K562 (cell line): Measurements from ENCODE around the gene TTLL9. TPM values are rescaled to one million over a fixed set of nuclear protein-coding genes. Genes with fewer than 3 reads are reported as not detected.

Experiments used
- ATAC-seq: fragments of 200-7000 bp; cut with Tn5 transposase; 3 replicates; pipeline ENCODE4 v1.9.1; 2020; ENCODE audit warnings: moderate library complexity
- BruUV-seq: library from RNA; stranded (reverse); fragments of 400-500 nt; replicated peaks from 2 replicates; lab custom pipeline; 2021; lab: Mats Ljungman, UMichigan
- CTCF ChIA-PET: fragments of 300-600 bp; formaldehyde crosslinking; extraction: SDS; loops from one replicate; lab custom pipeline; 2021; ENCODE audit warnings: low intra/inter-chr PET ratio; lab: Yijun Ruan, JAX
- POLR2A ChIA-PET: fragments of 300-600, 350-650 bp; sonication (Branson Sonifier 250); formaldehyde crosslinking; extraction: SDS; loops from one replicate; lab custom pipeline; 2021; ENCODE audit warnings: antibody characterized with exemption, inconsistent platforms; lab: Yijun Ruan, JAX
- DNase-seq, 4 experiments: peaks; one replicate each; pipeline versions ENCODE4 v3.0.0 to v3.0.0-alpha.2; 2011 to 2018; ENCODE audit warnings: low spot score in 3 of 4, mixed read lengths in 3 of 4; ENCODE audit errors: extremely low read depth in 1 of 4
- FAIRE-seq: peaks from 2 replicates; lab custom pipeline; 2011; peaks lifted over from hg19 to GRCh38; lab: Jason Lieb, UNC
- H2AFZ ChIP-seq: 2 replicates; pipeline ENCODE4 v1.6.0; 2011; ENCODE audit warnings: low read depth, low read length, control low read depth, inconsistent platforms
- H3K27ac ChIP-seq: fragments of 200-600 bp; 3 replicates; pipeline ENCODE4 v1.8.0; 2011; ENCODE audit warnings: low read depth, mild to moderate bottlenecking, control low read depth, inconsistent platforms, low read length, moderate library complexity, mixed read lengths; ENCODE audit errors: extremely low read depth
- H3K27me3 ChIP-seq, 2 experiments: fragments of 300-600 bp in 1 of 2; 2 replicates in 1 of 2; 3 replicates in 1 of 2; pipeline versions ENCODE4 v1.6.0 to v1.8.0; 2011; ENCODE audit warnings: inconsistent platforms in 2 of 2, low read length in 2 of 2, mild to moderate bottlenecking in 1 of 2, mixed read lengths in 1 of 2, moderate library complexity in 1 of 2; ENCODE audit not compliant: control insufficient read depth in 2 of 2, insufficient read depth in 2 of 2
- H3K36me3 ChIP-seq: fragments of 300-600 bp; 3 replicates; pipeline ENCODE4 v1.8.0; 2011; ENCODE audit warnings: mild to moderate bottlenecking, low read length, inconsistent platforms; ENCODE audit not compliant: control insufficient read depth, insufficient read depth
- H3K4me1 ChIP-seq, 2 experiments: fragments of 200-600 bp in 1 of 2; replicated peaks in 1 of 2; 2 replicates in 1 of 2; 3 replicates in 1 of 2; pipeline versions ENCODE4 v1.5.1 to v1.8.0; 2011; ENCODE audit warnings: inconsistent platforms in 2 of 2, low read length in 2 of 2, mild to moderate bottlenecking in 1 of 2, mixed read lengths in 1 of 2, moderate library complexity in 1 of 2; ENCODE audit not compliant: control insufficient read depth in 2 of 2, insufficient read depth in 2 of 2
- H3K4me2 ChIP-seq: 2 replicates; pipeline ENCODE4 v1.6.1; 2011; ENCODE audit warnings: low read length, control low read depth, inconsistent platforms, mixed read lengths; ENCODE audit not compliant: insufficient read depth
- H3K4me3 ChIP-seq: fragments of 200-600 bp; sonication (generic), shearing (Covaris generic); 2 replicates; pipeline ENCODE4 v1.5.1; 2016; ENCODE audit warnings: control low read depth, inconsistent platforms
- H3K79me2 ChIP-seq: fragments of 200-600 bp; 3 replicates; pipeline ENCODE4 v1.8.0; 2011; ENCODE audit warnings: low read length, inconsistent platforms; ENCODE audit not compliant: control insufficient read depth, insufficient read depth
- H3K9ac ChIP-seq, 2 experiments: 2 replicates each; pipeline versions ENCODE4 v1.6.0 to v1.6.1; 2011; ENCODE audit warnings: low read depth in 2 of 2, low read length in 2 of 2, control low read depth in 1 of 2, inconsistent platforms in 1 of 2, mild to moderate bottlenecking in 1 of 2, mixed read lengths in 1 of 2; ENCODE audit not compliant: insufficient read depth in 1 of 2
- H3K9me1 ChIP-seq: one replicate; pipeline ENCODE4 v1.6.0; 2011; ENCODE audit warnings: inconsistent platforms, mild to moderate bottlenecking, low read length, moderate library complexity; ENCODE audit not compliant: control insufficient read depth, insufficient read depth
- H3K9me3 ChIP-seq: replicated peaks from 2 replicates; pipeline ENCODE4 v1.5.1; 2011; ENCODE audit warnings: low read depth, low read length, inconsistent platforms; ENCODE audit not compliant: control insufficient read depth, insufficient read depth
- H4K20me1 ChIP-seq: replicated peaks from 2 replicates; pipeline ENCODE4 v1.6.1; 2011; ENCODE audit warnings: low read length, inconsistent platforms, mixed read lengths; ENCODE audit not compliant: control insufficient read depth, insufficient read depth
- CAMTA2 ChIP-seq: fragments of 250-450 bp; sonication (Bioruptor Pico); conservative IDR thresholded peaks from 2 replicates; pipeline ENCODE4 v1.5.1; 2022
- HDAC8 ChIP-seq: fragments of 450-650 bp; IDR thresholded peaks from 2 replicates; pipeline ENCODE4 v1.6.1; 2016; ENCODE audit warnings: mild to moderate bottlenecking, missing genetic modification characterization, moderate library complexity, missing compliant biosample characterization
- IFI16 ChIP-seq: fragments of 250-450 bp; sonication (Bioruptor Pico); IDR thresholded peaks from 2 replicates; pipeline ENCODE4 v2.1.2; 2022; ENCODE audit warnings: mild to moderate bottlenecking, inconsistent platforms
- MCM3 ChIP-seq: fragments of 450-650 bp; IDR thresholded peaks from 2 replicates; pipeline ENCODE4 v1.6.1; 2016
- MEF2A ChIP-seq: IDR thresholded peaks from 2 replicates; pipeline ENCODE4 v1.6.1; 2011; ENCODE audit warnings: low read depth, mild to moderate bottlenecking, low read length, moderate library complexity; ENCODE audit not compliant: control insufficient read depth
- RBM25 ChIP-seq: fragments of 200-400 bp; formaldehyde crosslinking; IDR thresholded peaks from 2 replicates; pipeline ENCODE4 v1.6.1; 2018; ENCODE audit warnings: low read length, low read depth, moderate library complexity; ENCODE audit not compliant: severe bottlenecking
- ZNF143 ChIP-seq: sonication (generic); formaldehyde crosslinking; IDR thresholded peaks from 2 replicates; pipeline ENCODE4 v1.9.0; 2022; ENCODE audit warnings: mild to moderate bottlenecking, missing genetic modification reagents
- ZNF311 ChIP-seq: fragments of 250-450 bp; sonication (Bioruptor Pico); IDR thresholded peaks from 2 replicates; pipeline ENCODE4 v1.4.0; 2020; ENCODE audit warnings: mild to moderate bottlenecking, moderate library complexity
- ZNF436 ChIP-seq: fragments of 250-450, 450-650 bp; sonication (Bioruptor Pico); formaldehyde crosslinking; IDR thresholded peaks from 2 replicates; pipeline ENCODE4 v1.7.0; 2020; ENCODE audit warnings: mild to moderate bottlenecking
- ZNF589 ChIP-seq: fragments of 200-800 bp; sonication (Bioruptor generic); IDR thresholded peaks from 2 replicates; pipeline ENCODE4 v1.6.1; 2016; ENCODE audit warnings: low read depth, missing genetic modification characterization, missing compliant biosample characterization
- ZNF77 ChIP-seq: fragments of 250-450 bp; sonication (Bioruptor Pico); IDR thresholded peaks from 2 replicates; pipeline ENCODE4 v1.5.0; 2020
- WGBS: fragments of 100-300 bp; shearing (Covaris generic); methylation state at CpG from one replicate; pipeline ENCODE4 v1.1.6; 2016; ENCODE audit warnings: low coverage, mixed read lengths; ENCODE audit not compliant: insufficient coverage; ENCODE audit errors: missing lambda C conversion rate; 5-methylcytosine and 5-hydroxymethylcytosine counted together
- in situ Hi-C: fragments of 300-500 bp; cut with MboI; formaldehyde crosslinking; loops from 4 replicates; pipeline ENCODE4 v1.15.0; 2018; ENCODE audit warnings: inconsistent platforms, mixed read lengths
- intact Hi-C: fragments of 100-400 bp; cut with micrococcal nuclease; formaldehyde crosslinking; loops from 2 replicates; pipeline ENCODE4 v1.14.2; 2022
- polyA plus RNA-seq, 8 experiments: library from polyadenylated mRNA; depleted of rRNA in 4 of 8; stranded (reverse) in 5 of 8; unstranded in 3 of 8; fragments of >200 nt; fragmentation: Nextera tagmentation in 2 of 8; fragmentation: Illumina TruSeq in 1 of 8; extraction: Ambion mirVana in 2 of 8; extraction: Trizol in 1 of 8; gene quantifications; 2 replicates each; pipeline versions ENCODE4 v1.2.1 to v1.2.3, GENCODE V29; 2011 to 2014; ENCODE audit warnings: inconsistent platforms in 1 of 8, missing spikeins in 1 of 8
- total RNA-seq, 7 experiments: library from RNA; depleted of rRNA in 6 of 7; stranded (reverse); fragments of >200 nt in 6 of 7; fragmentation: Illumina TruSeq in 2 of 7; extraction: Trizol in 2 of 7; gene quantifications; 2 replicates each; pipeline versions ENCODE4 v1.2.1 to v1.2.3, GENCODE V29; 2011 to 2021; ENCODE audit warnings: low replicate concordance in 1 of 7
- TF ChIP-seq, protein P1 (sequence below): sonication (generic); formaldehyde crosslinking; IDR thresholded peaks from 2 replicates; pipeline ENCODE4 v1.8.0; 2022; ENCODE audit warnings: mild to moderate bottlenecking, missing genetic modification reagents
- TF ChIP-seq, protein P2 (sequence below): fragments of 450-650 bp; formaldehyde crosslinking; IDR thresholded peaks from 2 replicates; pipeline ENCODE4 v1.4.0; 2022; ENCODE audit warnings: missing genetic modification characterization
- TF ChIP-seq, protein P3 (sequence below): sonication (generic); formaldehyde crosslinking; IDR thresholded peaks from 2 replicates; pipeline ENCODE4 v1.8.0; 2022; ENCODE audit warnings: mild to moderate bottlenecking, missing genetic modification reagents

Gene TTLL9
- total and polyA plus RNA-seq, 9 of the 15 experiments (the other 6 are each of a cell fraction or from before 2014, with no cell fraction given), result 0.06 to 0.07 TPM; not detected in 7

DNA sequence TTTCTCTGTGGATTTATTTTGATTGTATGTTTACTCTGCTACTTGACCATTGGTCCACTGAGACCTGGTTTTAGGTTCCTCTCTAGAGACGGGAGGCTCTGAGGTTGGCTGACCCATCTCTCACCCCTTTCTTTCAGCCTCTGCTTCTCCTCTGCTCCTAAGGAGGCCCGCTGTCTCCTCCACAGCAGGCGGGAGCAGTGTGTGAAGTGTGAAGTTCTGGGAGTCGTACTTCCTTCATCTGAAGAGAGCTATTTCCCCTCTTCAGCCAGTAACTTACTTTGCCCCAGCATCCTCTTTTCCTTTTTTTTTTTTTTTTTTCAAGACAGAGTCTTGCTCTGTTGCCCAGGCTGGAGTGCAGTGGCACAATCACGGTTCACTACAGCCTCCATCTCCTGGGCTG lies 60.3 kb downstream of the TTLL9 start:
- no TSS peak for BruUV-seq
- no peak overlapping the region for H3K4me2 ChIP-seq
- FAIRE-seq (no peak), ATAC-seq (no peak), DNase-seq (no peak)
- in situ Hi-C loops (no loop called here), intact Hi-C loops (no loop called here)
- peaks cover 17% of the 10 kb centered on the region for H4K20me1 ChIP-seq
- no peaks in the 10 kb centered on the region for H3K79me2 ChIP-seq
- no peak overlapping the region for H3K4me3 ChIP-seq
- H2AFZ ChIP-seq, result no peak overlapping the region
- no peak overlapping the region for H3K27ac ChIP-seq
- 10% methylated on average over 5 of the region's 5 CpGs for WGBS
- no peaks in the 10 kb centered on the region for H3K9me3 ChIP-seq
- TF ChIP-seq MEF2A (no peak), IFI16 (CRISPR knock-in tag) (no peak), ZNF143 (no peak), ZNF77 (CRISPR knock-in tag) (no peak), ZNF311 (CRISPR knock-in tag) (no peak), MCM3 (no peak), RBM25 (no peak), ZNF436 (CRISPR knock-in tag) (no peak), CAMTA2 (no peak), ZNF589 (CRISPR knock-in tag) (no peak), HDAC8 (tag) (no peak)
- TF ChIP-seq, protein P1, sequence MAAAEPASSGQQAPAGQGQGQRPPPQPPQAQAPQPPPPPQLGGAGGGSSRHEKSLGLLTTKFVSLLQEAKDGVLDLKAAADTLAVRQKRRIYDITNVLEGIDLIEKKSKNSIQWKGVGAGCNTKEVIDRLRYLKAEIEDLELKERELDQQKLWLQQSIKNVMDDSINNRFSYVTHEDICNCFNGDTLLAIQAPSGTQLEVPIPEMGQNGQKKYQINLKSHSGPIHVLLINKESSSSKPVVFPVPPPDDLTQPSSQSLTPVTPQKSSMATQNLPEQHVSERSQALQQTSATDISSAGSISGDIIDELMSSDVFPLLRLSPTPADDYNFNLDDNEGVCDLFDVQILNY (CRISPR knock-in tag), result no peak
- TF ChIP-seq, protein P2, sequence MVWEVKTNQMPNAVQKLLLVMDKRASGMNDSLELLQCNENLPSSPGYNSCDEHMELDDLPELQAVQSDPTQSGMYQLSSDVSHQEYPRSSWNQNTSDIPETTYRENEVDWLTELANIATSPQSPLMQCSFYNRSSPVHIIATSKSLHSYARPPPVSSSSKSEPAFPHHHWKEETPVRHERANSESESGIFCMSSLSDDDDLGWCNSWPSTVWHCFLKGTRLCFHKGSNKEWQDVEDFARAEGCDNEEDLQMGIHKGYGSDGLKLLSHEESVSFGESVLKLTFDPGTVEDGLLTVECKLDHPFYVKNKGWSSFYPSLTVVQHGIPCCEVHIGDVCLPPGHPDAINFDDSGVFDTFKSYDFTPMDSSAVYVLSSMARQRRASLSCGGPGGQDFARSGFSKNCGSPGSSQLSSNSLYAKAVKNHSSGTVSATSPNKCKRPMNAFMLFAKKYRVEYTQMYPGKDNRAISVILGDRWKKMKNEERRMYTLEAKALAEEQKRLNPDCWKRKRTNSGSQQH (CRISPR knock-in tag), result no peak
- TF ChIP-seq, protein P3, sequence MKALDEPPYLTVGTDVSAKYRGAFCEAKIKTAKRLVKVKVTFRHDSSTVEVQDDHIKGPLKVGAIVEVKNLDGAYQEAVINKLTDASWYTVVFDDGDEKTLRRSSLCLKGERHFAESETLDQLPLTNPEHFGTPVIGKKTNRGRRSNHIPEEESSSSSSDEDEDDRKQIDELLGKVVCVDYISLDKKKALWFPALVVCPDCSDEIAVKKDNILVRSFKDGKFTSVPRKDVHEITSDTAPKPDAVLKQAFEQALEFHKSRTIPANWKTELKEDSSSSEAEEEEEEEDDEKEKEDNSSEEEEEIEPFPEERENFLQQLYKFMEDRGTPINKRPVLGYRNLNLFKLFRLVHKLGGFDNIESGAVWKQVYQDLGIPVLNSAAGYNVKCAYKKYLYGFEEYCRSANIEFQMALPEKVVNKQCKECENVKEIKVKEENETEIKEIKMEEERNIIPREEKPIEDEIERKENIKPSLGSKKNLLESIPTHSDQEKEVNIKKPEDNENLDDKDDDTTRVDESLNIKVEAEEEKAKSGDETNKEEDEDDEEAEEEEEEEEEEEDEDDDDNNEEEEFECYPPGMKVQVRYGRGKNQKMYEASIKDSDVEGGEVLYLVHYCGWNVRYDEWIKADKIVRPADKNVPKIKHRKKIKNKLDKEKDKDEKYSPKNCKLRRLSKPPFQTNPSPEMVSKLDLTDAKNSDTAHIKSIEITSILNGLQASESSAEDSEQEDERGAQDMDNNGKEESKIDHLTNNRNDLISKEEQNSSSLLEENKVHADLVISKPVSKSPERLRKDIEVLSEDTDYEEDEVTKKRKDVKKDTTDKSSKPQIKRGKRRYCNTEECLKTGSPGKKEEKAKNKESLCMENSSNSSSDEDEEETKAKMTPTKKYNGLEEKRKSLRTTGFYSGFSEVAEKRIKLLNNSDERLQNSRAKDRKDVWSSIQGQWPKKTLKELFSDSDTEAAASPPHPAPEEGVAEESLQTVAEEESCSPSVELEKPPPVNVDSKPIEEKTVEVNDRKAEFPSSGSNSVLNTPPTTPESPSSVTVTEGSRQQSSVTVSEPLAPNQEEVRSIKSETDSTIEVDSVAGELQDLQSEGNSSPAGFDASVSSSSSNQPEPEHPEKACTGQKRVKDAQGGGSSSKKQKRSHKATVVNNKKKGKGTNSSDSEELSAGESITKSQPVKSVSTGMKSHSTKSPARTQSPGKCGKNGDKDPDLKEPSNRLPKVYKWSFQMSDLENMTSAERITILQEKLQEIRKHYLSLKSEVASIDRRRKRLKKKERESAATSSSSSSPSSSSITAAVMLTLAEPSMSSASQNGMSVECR (CRISPR knock-in tag), result no peak
- H3K36me3 ChIP-seq, result no peaks in the 10 kb centered on the region
- CTCF ChIA-PET, result no interaction called here
- H3K9ac ChIP-seq, result no peak overlapping the region
- H3K27me3 ChIP-seq, result peaks cover 4 to 27% of the 10 kb centered on the region in 2 experiments; a peak in 3 of 5 replicates
- H3K9me1 ChIP-seq, result no peaks in the 10 kb centered on the region
- peaks cover 0 to 3% of the 10 kb centered on the region in 2 experiments; a peak in 1 of 5 replicates for H3K4me1 ChIP-seq
- POLR2A ChIA-PET, result no interaction called here
